ENCODE data around the gene ORMDL3.

The ORMDL3 gene

GRCh38 chr17:39934324-39934723 lies 6.9 kb upstream of the ORMDL3 start:
- ChIA-PET POLR2A (ENCODE audit: low non-redundant PET) (no interaction called here), CTCF (no interaction called here)
- no peak overlapping the region for H3K27ac ChIP-seq
- no peak for TF ChIP-seq CTCF (conservative IDR thresholded peaks at IDR 0.05; ENCODE audit: low read depth)
- DNase-seq (ENCODE audit: low spot score): no peak

- no peak overlapping the region for H3K27ac ChIP-seq
- TF ChIP-seq CTCF (conservative IDR thresholded peaks at IDR 0.05; ENCODE audit: low read depth): no peak
- ChIA-PET CTCF (no interaction called here), POLR2A (ENCODE audit: low non-redundant PET) (no interaction called here)
- no peak for DNase-seq (ENCODE audit: low spot score)
Observed at GRCh38 chr17:39933912-39934311, 6.5 kb upstream of the ORMDL3 start.

GRCh38 chr17:39929646-39930407 lies 2.4 kb upstream of the ORMDL3 start:
- no peak for TF ChIP-seq CTCF (conservative IDR thresholded peaks at IDR 0.05; ENCODE audit: low read depth)
- DNase-seq (ENCODE audit: low spot score): peak; percentile 57
- H3K27ac ChIP-seq: peak overlapping the region; percentile 52
- ChIA-PET CTCF (interaction anchor here (0.6 to 0.7 kb wide), 2 partner anchors 295 to 308 kb away, joined by 3 read pairs; no protein-coding TSS in a partner anchor), POLR2A (ENCODE audit: low non-redundant PET) (no interaction called here)

- ChIA-PET CTCF (interaction anchor here (0.7 kb wide), 1 partner anchor 307 kb away, joined by 3 read pairs; no protein-coding TSS in a partner anchor), POLR2A (ENCODE audit: low non-redundant PET) (no interaction called here)
- peak; percentile 80 for DNase-seq (ENCODE audit: low spot score)
- peak overlapping the region; percentile 48 for H3K27ac ChIP-seq
- TF ChIP-seq CTCF (conservative IDR thresholded peaks at IDR 0.05; ENCODE audit: low read depth): no peak
Observed at GRCh38 chr17:39928858-39929645, 1.7 kb upstream of the ORMDL3 start.

- peak overlapping the region; percentile 85 for H3K27ac ChIP-seq
- no peak for DNase-seq (ENCODE audit: low spot score)
- ChIA-PET POLR2A (ENCODE audit: low non-redundant PET) (interaction anchor here (0.5 kb wide), 1 partner anchor 33 kb away, joined by 3 read pairs; no protein-coding TSS in a partner anchor), CTCF (no interaction called here)
- TF ChIP-seq CTCF (conservative IDR thresholded peaks at IDR 0.05; ENCODE audit: low read depth): no peak
Observed at GRCh38 chr17:39927929-39928857, 792 bp upstream of the ORMDL3 start.
